ENCODE measurements around the gene ATP13A3. TPM values are rescaled to one million over a fixed set of nuclear protein-coding genes. Genes with fewer than 3 reads are reported as not detected.

Gene ATP13A3
- total RNA-seq, 1 donor from 2014 or later: 57.7 TPM

- TF ChIP-seq CTCF (IDR thresholded peaks at IDR 0.05) (no peak), POLR2AphosphoS5 (IDR thresholded peaks at IDR 0.05; ENCODE audit: insufficient read depth in 1 of 2, low read depth in 1 of 2) (no peak), POLR2A (IDR thresholded peaks at IDR 0.05) (no peak)
- H3K36me3 ChIP-seq: peaks cover 0 to 42% of the 10 kb centered on the region in 2 donors
- H3K27me3 ChIP-seq: no peaks in the 10 kb centered on the region
- DNase-seq (ENCODE audit: extremely low spot score in 2 of 2): no peak
- H3K4me3 ChIP-seq: no peak overlapping the region
- no peak overlapping the region for H3K27ac ChIP-seq
- intact Hi-C loops (cut with DNase I): no loop called here
- no peaks in the 10 kb centered on the region for H3K9me3 ChIP-seq
- no peaks in the 10 kb centered on the region for H3K4me1 ChIP-seq
These were observed 36.5 kb downstream of the ATP13A3 start for GRCh38 chr3:194450341-194450740.

- intact Hi-C loops (cut with DNase I): no loop called here
- TF ChIP-seq POLR2AphosphoS5 (IDR thresholded peaks at IDR 0.05; ENCODE audit: insufficient read depth in 1 of 2, low read depth in 1 of 2) (no peak), CTCF (IDR thresholded peaks at IDR 0.05) (no peak), POLR2A (IDR thresholded peaks at IDR 0.05) (no peak)
- no peaks in the 10 kb centered on the region for H3K27me3 ChIP-seq
- H3K4me3 ChIP-seq: no peak overlapping the region
- peaks cover 0 to 46% of the 10 kb centered on the region in 2 donors for H3K36me3 ChIP-seq
- no peaks in the 10 kb centered on the region for H3K9me3 ChIP-seq
- no peak for DNase-seq (ENCODE audit: extremely low spot score in 2 of 2)
- no peaks in the 10 kb centered on the region for H3K4me1 ChIP-seq
- H3K27ac ChIP-seq: no peak overlapping the region
These were observed 36.9 kb downstream of the ATP13A3 start for GRCh38 chr3:194449913-194450312.

- DNase-seq (ENCODE audit: extremely low spot score in 2 of 2): no peak
- Histone ChIP-seq H3K4me1 (no peaks in the 10 kb centered on the region), H3K27me3 (no peaks in the 10 kb centered on the region), H3K4me3 (no peak overlapping the region), H3K9me3 (no peaks in the 10 kb centered on the region), H3K36me3 (peaks cover 0 to 41% of the 10 kb centered on the region in 2 donors), H3K27ac (no peak overlapping the region)
- intact Hi-C loops (cut with DNase I): no loop called here
- TF ChIP-seq POLR2A (IDR thresholded peaks at IDR 0.05) (no peak), CTCF (IDR thresholded peaks at IDR 0.05) (no peak), POLR2AphosphoS5 (IDR thresholded peaks at IDR 0.05; ENCODE audit: insufficient read depth in 1 of 2, low read depth in 1 of 2) (no peak)
These were observed 39.1 kb downstream of the ATP13A3 start for GRCh38 chr3:194447657-194448056.

- peaks cover 0 to 41% of the 10 kb centered on the region in 2 donors for H3K36me3 ChIP-seq
- H3K27ac ChIP-seq: no peak overlapping the region
- no peak for TF ChIP-seq CTCF (IDR thresholded peaks at IDR 0.05)
- no peak for TF ChIP-seq POLR2AphosphoS5 (IDR thresholded peaks at IDR 0.05; ENCODE audit: insufficient read depth in 1 of 2, low read depth in 1 of 2)
- TF ChIP-seq POLR2A (IDR thresholded peaks at IDR 0.05): no peak
- H3K9me3 ChIP-seq: no peaks in the 10 kb centered on the region
- no peaks in the 10 kb centered on the region for H3K27me3 ChIP-seq
- DNase-seq (ENCODE audit: extremely low spot score in 2 of 2): no peak
- no peaks in the 10 kb centered on the region for H3K4me1 ChIP-seq
- no peak overlapping the region for H3K4me3 ChIP-seq
- intact Hi-C loops (cut with DNase I): no loop called here
These were observed 39.6 kb downstream of the ATP13A3 start for GRCh38 chr3:194447161-194447560.

GRCh38 chr3:194446754-194447153, 40.0 kb downstream of the ATP13A3 start:
- Histone ChIP-seq H3K27me3 (no peaks in the 10 kb centered on the region), H3K4me3 (no peak overlapping the region), H3K4me1 (no peaks in the 10 kb centered on the region), H3K9me3 (no peaks in the 10 kb centered on the region), H3K27ac (no peak overlapping the region), H3K36me3 (peaks cover 0 to 41% of the 10 kb centered on the region in 2 donors)
- TF ChIP-seq POLR2AphosphoS5 (IDR thresholded peaks at IDR 0.05; ENCODE audit: insufficient read depth in 1 of 2, low read depth in 1 of 2): no peak
- TF ChIP-seq CTCF (IDR thresholded peaks at IDR 0.05): no peak
- no peak for TF ChIP-seq POLR2A (IDR thresholded peaks at IDR 0.05)
- intact Hi-C loops (cut with DNase I): no loop called here
- no peak for DNase-seq (ENCODE audit: extremely low spot score in 2 of 2)

Data from vagina (tissue), 2 donors.